CD4-positive, alpha-beta T cell treated with Interleukin-4 for 4 hours (primary cell): ENCODE results near the gene DUSP28.
"Not testable (repeated sequence)": the region's sequence is repeated elsewhere in the genome, so short reads cannot be mapped to it uniquely, and the experiment has no call there.

Source experiments
- DNase-seq: peaks from one replicate; pipeline ENCODE4 v3.0.0-alpha.2; 2020

The DUSP28 gene, protein sequence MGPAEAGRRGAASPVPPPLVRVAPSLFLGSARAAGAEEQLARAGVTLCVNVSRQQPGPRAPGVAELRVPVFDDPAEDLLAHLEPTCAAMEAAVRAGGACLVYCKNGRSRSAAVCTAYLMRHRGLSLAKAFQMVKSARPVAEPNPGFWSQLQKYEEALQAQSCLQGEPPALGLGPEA

DNA sequence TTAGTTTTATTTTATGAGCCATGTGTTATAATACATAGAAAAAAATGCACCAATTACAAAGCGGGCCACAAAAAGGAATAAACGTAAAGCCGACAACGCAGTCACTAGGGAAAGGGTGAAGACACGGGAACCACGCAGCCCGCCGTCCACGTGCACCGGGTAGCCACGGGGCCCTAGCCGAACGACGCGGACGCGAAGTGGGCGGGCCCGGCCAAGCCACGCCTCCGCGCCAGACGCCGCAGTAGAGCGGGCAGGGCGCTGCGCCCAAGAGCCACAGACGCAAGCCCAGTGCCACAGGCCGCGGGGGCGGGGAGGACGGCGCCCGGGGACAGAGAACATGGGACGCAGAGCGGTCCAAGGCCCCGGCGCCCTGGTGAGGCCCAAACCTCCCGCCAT lies at the start of gene DUSP28:
Gene DUSP28 (plus strand): TSS at position 274 of the 396 bp plus-strand sequence. CDS start 328 bp downstream, outside the sequence.
- peak; percentile 88 for DNase-seq

DNA sequence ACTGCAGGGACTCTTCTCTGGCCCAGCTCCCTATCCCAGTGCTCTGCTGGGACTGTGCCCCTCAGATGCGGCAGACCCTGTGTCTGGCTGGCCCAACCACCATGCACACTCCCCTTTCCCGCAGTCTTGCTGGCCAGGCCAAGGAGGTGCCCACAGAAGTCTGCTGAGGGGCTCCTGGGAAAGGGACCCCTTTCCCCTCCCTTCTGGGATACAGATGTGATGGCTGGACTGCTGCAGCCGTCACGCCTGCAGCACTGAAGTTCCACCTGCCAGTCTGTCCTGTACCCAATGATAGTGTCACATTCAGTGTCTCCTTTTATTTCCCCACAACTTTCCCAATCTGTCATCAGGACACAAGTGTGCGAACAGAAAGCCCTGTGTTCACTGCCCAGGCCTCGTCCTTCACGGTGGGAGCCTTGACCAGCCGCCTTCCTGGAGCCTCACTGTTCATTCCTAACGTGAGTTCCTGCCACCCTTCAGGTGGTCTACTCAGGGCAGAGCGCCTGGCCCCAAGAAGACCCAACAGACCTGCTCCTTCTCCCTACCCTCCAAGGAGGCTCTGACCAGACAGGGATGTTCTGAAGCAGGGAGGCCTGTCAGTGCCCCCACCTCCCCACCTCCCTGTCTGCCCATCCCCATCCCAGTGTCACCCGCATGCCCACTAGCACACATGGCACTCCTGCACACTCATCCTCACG lies 49.5 kb upstream of the DUSP28 start:
- no peak for DNase-seq

DNA sequence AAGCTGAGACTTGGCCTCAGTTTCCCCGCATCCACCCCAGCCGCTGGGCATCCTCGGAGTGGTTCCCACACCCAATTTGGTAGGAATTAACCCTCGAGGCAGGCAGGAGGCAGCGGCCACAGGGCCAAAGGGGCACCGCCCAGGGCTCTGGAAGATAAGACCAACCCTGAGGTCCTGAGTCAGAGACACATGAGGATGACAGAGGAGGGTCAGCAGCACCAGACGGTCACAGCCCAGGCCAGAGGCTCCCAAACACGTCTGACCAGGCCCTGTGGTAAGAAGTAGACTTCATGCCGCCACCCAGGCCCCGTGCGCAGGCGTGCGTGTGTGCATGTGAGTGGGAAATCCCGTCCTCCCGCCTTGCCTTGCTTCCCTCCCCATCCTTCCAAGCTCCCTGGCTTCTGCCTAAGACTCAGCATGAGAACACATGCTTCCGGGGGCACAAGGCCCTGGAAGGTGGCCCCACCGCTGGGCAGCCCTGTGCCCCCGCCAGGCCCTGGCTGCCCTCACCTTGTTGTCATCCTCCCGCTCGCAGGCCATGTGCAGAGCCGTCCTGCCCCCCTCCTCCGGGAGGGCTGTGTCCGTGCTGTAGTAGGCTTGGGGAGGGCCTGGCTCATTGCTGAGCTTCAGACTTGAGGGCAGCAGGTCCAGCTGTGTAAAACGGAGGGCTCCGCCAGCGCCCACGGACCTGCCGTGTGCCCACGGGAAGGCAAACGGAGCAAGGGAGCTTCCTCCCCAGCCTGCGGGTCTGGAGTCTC lies 48.6 kb upstream of the DUSP28 start:
- DNase-seq, result no peak

DNA sequence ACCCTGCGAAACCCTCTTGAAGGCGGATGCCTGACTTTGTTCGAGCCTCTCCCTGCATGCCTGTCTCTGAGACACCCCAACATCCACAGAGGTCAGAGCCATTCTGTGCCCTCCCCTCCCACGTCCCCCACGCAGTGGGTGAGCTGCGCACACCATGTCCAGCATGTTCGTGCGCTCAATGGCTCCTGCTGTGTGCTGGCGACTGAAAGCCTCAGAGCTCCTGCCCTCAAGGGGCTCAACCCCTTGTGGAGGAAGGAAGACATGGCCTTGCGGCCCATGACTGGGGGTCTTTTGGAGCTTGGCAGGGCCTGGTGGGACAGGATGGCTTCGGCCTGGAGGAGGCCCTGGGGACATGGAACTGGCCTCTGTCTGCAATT lies 48.1 kb upstream of the DUSP28 start:
- DNase-seq, result no peak

DNA sequence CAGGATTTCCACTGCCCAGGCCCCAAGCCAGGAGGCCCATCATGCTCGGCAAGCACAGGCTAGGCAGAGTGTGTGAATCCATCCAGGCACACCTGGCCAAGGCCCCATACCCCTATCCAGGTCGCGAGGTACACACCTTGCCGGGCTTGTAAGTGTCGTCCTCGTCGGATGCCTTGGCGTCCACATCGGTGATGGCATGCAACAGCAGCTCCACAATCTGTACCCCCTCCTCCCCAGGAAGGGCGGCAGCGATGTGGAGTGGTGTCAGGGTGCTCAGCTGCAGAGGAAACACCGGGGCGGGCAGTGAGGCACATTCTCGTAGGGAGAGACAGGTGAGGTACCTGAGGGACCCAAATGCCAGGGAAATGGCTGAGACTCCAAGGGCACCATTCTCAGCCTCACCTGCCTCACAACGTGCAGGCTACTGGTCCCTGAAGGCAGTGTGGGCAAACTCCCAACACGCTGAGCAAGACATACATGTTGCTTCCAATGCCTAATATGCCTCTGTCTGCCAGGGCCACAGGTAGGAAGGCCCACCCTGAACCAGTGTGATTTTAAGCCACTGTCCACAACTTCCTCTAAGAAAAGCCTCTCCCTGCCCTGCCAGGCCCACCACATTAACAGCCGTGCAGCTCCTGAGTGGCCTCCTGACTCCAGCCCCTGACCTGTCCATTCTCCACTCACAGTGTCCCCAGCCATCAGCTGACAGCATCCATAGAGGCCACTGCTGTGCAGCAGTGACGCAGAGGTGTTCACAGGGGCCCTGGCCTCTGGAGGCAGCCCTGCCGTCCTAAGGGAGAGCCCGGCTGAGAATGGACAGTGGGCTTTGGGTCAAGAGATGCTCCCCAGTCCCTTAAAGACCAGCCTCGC lies 47.3 kb upstream of the DUSP28 start:
- DNase-seq, result no peak

DNA sequence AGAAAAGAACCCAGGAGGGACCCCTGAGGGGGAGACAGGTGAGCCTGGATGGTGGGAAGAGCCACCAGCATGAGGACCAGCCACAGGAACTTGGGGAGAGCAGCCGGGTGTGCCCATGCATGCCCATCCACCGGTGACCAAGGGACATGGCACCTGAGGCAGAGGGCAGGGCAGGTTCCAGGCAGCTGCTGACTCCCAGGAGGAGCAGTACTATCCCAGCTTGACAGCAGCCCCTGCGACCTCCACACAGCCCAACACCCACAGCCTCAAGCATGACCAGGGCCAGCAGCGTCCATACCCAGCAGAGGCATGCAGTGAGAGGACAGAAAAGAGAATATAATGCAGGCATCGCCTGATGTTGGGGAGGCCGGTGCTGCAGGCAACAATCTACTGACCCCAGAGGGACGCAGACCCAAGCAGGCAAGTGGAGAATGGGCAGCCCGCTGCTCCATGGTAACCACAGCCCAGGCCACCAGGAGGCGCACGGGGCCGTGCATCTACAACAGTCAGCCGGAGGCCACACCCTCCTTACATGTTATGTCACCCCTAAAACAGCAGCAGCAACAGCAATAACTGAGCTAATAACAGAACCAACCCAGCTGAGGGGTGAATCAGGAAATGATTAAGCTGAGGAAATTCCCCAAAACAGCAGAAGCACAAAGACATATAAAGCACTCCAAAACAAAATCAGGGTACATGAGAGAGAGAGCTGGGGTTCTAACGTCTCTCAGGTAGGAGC lies 46.4 kb upstream of the DUSP28 start:
- DNase-seq, result peak; percentile 93

DNA sequence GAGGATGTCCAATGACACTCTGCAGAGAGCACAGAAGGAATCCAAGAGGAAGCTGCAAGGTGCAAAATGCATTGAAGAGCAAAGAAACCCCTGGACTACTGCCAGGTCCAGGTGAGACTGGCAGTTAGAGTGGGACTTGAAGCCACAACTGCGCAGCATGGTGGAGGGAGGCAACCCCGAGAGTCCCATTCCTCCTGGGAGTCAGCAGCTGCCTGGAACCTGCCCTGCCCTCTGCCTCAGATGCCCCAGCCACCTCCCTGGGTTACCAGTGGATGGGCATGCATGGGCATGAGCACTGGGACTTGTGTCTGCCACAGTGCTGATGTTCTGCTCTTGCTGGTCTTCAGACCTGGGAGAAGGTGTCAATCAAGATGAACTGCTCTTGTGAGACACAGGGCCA lies 45.5 kb upstream of the DUSP28 start:
- no peak for DNase-seq

DNA sequence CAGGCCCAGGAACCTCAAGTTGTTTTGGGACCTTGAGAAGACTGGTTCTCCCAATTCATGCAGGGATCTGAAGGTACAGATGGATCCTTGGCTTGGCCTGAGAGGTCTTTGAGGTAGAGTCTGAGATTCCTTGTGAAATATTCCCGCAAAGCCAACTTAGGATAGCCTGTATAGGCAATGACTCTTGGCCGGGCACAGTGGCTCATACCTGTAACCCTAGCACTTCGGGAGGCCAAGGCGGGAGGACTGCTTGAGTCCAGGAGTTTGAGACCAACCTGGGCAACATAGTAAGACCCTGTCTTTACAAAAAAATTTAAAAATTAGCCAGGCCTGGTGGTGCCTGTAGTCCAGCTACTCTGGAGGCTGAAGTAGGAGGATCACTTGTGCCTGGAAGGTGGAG lies 42.8 kb upstream of the DUSP28 start:
- DNase-seq, result no peak

DNA sequence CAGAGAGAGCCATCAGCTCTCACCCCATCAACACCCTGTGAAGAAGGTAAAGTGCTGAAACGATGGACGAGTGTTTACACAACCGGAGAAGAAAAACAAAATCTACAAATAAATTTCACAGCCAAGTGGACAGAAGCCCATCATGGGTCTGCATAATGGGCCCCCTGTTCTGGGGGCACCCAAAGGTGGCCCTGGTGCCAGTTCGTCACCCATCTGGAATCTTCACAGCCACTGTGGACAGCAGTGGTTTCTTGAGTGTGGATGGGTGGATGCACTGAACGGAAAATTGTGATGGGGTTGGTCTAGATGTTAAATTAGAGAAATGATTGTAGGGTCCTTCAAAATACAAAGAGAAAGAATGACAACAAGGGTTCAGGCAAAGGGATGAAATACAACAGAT lies 41.2 kb upstream of the DUSP28 start:
- no peak for DNase-seq

DNA sequence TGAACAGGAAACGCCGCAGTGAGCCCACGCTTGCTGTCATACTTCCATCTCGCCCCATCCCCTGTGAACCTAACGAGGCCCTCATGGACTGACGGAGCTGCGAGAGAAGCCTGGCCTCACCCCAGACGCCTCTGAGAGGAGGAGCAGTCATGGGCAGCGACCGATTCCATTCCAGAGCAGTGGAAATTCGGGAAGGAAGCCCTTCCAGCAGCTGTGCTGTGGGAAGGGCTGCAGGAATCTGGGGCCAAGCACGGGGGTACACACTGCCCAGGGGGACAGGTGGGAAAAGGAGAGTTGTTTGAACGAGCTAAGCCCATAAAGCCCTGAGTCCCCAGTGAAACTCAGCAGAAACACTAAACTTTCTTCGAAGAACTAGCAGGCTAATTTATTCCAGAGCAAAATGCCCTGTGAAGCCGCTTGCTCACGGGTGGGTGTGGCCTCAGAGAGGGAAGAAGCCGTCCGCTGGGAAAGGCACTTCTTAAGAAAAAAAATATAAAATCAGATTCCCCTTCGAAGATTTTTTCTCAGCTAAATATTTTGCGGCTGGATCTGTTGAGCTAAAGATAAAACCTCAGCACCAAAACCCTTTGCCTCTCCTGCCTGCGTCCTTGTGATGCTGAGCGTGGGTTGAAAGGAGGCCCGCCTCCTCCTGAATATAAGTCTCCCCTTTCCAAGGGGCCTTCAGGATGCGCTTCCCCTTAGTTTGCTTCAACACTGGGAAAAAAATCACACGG lies 40.6 kb upstream of the DUSP28 start:
- DNase-seq, result no peak

DNA sequence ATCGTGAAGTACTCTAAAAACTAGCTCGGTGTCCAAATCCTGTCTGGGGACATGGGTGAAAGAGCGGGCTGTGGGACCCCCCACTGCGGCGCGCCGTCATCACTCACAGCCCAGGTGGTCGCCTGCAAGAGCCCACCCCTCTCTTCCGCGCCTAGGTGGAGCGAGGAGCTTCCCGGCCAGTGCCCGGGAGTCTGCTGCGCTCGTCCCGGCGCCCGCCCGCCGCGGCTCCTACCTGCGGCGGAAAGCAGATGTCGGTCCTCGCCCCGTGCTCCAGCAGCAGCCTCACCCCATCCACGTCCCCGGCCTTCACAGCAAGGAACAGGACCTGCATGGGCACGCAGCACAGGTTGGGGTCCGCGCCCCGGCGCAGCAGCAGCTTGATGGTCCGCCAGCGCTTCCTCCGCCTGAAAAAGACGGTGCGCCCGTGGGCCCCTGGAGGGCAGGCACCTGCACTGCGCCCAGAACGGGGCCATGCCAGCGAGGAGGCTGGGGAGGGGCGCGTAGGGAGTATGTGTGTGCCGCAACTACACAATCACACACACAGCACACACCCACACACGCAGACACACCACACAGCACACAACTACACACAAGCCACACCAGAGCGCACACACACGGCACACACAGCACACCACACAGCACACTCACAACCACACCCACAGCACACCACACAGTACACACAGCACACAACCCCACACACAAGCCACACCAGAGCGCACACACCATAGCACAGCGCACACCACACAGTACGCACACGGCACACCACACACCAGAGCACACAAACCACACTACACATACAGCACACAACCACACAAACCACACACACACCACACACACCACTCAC lies 39.8 kb upstream of the DUSP28 start:
- DNase-seq, result no peak

DNA sequence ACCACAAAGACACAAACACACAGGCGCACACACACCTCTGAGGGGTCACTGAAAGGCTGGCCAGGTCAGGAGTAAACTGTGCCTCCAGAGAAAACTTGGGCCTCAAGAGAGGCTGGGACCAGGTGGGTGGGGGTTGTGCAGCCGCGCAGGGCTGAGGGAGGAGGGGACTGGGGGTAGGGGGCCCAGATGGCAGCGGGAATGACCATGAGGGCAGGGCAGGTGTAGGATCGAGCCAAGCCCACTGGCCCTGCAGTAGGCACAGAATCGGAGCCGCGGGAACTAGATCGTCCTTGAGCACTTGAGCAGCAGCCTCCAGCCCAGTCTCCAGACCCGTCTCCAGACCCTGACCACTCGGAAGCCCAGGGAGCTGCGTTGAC lies 39.2 kb upstream of the DUSP28 start:
- no peak for DNase-seq

DNA sequence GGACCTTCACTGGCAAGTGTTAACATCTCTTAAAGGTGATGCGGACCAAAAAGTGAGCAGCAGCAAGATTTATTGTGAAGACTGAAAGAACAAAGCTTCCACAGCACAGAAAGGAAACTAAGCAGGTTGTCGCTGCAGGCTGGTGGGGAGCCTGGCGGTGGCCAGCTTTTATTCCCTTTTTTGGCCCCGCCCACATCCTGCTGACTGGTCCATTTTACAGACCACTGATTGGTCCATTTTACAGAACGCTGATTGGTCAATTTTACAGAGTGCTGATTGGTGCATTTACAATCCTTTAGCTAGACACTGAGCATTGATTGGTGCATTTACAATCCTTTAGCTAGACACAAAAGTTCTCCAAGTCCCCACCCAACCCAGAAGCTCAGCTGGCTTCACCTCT lies 38.3 kb upstream of the DUSP28 start:
- not testable (repeated sequence) for DNase-seq

DNA sequence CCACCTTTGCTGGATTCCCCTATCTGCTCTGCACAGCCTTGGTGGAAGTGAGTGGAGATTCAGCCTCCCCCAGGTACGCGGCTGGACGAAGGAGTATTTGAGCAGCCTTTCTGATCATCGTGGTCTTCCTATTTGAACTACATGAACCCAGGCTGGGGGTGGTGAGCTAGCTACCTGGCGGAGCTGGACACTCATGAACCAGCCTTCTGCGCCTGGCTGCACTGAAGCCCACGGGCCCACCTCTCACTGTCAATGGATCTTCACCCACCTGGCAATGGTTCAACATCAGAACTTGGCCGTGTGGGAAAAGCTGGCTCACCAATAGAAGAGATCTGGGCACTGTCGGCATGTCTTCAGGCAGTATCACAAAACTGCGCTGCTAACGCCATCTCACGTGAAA lies 37.8 kb upstream of the DUSP28 start:
- no peak for DNase-seq

DNA sequence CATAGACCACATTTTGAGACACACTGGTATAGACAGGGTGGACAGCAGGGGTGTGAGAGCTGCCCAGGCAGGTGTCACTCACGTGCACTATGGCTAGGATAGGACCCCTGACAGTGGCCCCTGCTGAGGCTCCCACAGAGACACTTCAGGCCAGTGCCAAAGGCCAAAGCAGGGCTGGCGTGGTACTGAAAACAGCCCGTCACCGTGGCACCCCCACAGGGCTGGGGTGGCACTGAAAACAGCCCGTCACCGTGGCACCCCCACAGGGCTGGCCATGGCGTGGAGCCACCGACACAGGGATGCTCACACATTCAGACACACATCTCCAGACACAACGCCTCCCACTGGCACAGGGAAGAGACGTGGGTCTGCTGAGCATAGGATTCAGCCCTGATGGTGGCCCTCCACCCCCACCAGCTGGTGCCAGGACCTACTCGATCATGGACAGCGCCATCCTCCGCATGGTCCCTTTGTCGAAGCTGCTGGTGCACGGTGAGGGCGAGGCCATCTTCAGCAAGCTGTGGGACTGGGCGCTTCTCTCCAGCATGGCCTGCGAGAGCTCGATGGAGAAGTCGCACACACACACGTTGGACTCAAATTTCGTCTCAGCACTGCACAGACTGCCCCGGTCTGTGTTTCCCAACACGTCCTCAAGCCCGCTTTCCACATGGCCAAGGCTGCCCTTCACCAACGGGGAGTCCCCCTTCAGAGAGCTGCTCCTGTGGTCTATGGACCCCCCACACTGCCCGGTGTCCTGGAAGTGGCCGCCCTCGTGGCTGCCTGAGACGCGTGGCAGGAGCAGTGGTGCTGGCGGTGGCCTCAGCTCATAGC lies 36.5 kb upstream of the DUSP28 start:
- DNase-seq, result no peak

DNA sequence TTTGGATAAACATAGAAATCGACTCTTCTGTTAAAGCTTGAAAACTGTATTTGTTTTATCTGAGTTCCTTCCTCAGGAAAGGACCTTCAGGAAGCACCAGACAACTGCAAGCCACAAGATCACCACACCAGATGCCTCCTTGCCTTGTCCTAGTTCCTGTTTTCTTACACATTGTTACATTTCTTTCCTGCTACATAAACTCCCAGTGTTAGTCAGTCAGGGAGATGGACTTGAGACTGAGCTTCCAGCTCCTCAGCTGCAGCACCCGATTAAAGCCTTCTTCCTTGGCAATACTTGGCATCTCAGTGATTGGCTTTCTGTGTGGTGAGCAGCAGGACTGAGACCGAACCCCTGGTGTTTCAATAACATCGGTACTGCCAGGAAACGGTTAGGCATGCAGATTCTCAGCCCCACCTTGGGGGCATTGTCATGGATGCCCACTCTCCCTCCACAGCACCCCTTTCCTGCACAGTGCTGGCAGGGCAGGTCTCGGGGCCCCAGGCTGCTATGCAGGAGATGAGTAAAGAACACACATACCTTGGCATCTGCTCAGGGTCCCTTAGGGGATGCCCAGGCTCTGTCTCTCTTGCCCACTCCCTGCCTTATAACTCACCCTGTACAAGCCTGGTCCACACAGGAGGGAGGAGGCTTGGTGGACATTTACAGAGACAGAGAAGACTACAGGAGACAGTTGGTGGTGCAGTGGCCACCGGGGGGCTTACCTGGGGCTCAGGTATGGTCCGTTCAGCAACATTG lies 35.0 kb upstream of the DUSP28 start:
- DNase-seq, result no peak

DNA sequence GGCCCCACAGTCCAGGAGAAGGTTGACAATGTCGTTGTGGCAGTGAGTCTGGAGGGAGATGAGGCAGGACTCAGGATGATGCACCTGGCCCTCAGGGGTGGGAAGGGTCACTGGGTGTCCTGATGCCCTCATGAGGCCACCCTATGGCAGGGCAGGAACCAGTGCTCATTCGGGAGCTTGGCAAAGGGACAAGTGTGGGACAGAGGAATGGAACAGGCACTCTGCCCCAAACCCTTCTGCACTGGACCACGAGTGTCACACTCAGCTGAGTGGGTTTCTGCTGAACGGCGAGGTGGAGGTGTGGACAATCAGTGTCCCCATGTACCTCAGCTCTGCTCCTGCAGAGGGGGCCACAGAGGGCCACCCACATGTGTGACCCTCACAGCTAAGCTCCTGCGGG lies 34.4 kb upstream of the DUSP28 start:
- no peak for DNase-seq

DNA sequence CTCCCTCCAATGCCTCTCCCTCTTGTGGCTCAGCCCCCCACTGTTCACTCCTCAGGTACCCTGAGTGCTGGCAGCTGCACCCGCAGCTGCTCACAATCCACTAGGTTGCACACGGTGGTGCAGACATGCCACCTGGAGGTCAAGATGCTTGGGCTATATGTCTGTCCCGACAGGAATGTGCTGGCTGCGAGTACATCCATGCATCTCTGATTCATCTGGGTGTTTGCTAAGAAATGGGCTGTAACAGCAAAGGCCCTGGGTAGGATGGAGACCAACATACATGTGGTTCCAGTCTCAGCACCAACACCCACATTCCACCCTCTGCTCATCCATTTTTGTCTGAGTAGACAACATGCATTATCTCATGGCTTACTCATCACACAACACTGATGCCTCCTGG lies 33.6 kb upstream of the DUSP28 start:
- DNase-seq, result no peak

DNA sequence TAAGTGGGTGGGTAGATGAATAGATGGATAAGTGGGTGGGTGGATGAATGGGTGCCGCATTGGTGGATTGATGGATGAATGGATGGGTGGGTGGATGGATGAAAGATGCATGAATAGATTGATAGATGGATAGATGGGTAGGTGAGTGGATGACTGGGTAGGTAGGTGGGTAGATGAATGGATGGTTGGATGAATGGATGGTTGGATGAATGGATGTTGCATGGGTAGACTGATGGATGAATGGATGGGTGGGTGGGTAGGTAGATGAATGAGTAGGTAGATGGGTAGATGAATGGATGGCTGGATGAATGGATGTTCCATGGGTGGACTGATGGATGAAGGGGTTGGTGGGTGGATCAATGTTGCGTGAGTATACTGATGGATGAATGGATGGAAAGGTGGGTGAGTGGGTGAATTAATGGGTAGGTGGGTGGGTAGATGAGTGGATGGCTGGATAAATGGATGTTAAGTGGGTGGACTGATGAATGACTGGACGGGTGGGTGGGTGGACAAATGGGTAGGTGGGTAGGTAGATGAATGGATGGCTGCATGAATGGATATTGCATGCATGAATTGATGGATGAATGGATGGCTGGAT lies 32.9 kb upstream of the DUSP28 start:
- no peak for DNase-seq
